Measurements from ENCODE around the gene FAM53A.

FAM53A gene

GRCh38 chr4:1637580-1638271 is 46.4 kb downstream of the FAM53A start:
- no peak for DNase-seq

DNA sequence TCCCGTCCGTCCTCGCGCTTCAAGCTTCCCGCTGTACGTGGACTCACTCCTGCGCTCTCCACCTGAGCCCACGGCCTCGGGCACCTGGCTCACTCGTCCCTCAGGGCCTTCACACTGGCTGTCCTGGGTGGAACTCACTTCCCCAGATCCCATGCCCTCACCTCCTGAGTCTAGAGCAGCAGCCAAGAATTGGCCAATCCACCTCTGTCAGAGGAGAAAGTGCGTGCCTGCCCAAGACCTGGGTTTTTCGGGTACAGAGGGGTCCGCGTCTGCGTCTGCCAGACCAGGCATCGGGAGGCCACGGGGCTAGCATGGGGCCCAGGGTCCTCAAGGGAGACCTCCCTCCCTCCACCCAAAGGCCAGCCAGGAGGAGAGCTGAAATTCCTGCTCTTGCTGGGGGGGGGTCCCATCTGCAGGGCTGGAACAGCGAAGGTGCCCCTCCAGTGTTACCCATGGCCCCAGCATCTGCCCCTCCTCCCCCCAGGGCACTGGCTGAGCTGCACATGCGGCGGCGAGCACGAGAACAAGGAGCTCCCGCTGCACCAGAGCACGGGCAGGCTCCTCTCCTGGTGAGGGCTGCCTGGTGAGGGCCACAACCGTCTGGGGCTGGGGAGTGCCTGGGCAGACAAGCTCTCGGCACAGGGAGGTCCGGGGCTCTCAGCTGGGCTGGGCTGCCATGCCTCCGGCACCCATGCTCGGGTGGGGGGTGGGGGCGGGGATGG is 47.5 kb downstream of the FAM53A start:
- DNase-seq = no peak

DNA sequence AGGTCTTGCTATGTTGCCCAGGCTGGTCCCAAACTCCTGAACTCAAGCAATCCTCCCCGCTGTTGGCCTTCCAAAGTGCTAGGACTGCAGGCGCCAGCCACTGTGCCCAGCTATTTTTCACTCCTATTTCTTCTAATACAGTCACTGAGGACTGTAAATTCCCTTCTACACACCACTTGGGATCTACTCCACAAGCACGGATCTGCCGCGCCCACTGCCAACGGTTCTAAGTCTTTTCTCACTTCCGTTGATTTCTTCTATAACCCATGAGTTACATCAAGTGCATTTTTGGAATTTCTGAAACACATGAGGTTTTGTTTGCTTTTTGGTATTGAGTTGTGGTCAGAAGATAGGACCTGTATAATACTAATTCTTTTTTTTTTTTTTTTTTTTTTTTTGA is 48.6 kb downstream of the FAM53A start:
- DNase-seq = no peak

DNA sequence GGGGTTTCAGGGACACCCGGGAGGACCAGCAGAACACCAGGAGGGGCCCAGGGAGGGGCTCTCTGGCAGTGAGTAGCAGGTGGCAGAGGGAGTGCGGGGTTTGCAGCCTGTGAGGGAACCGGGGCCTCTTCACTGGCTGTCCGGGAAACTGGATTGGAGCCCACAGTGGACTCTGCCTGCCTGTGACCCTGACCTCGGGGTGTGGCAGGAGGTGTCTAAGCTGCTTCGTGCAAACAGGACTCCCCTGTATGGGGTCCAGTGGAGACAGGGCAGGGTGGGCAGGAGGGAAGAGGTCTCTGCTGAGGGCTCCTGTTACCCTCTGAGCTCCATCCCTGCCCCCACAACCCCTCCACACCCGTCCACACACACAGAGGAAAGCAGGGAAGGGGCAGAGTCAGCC is 50.1 kb downstream of the FAM53A start:
- DNase-seq = no peak

GRCh38 chr4:1632109-1633104 is 51.7 kb downstream of the FAM53A start:
- no peak for DNase-seq

DNA sequence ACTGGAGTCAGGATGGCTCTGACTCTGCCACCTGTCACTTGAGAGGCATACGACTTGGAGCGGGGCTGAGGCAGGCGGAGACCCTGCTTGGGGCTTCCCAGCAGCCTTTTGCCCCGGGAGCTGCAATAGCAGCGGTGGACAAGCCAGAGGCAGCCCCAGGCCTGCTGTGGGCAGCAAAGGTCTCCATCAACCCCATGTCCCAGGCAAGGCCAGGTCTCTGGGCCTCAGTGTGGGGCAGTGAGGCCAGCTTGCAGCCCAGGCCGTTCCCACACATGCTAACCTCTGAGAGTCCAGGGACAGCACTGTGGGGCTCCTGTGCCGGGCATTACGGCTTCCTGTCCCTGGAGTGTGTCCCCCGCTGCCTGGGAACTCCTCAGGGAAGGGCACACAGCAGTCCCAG is 53.0 kb downstream of the FAM53A start:
- DNase-seq = no peak

GRCh38 chr4:1630266-1630665 is 53.8 kb downstream of the FAM53A start:
- no peak for DNase-seq

GRCh38 chr4:1629699-1630083 is 54.4 kb downstream of the FAM53A start:
- no peak for DNase-seq

- DNase-seq = peak in 1 of 2 donors; percentile 49
Measured at GRCh38 chr4:1628892-1629698, 55.0 kb downstream of the FAM53A start.

DNA sequence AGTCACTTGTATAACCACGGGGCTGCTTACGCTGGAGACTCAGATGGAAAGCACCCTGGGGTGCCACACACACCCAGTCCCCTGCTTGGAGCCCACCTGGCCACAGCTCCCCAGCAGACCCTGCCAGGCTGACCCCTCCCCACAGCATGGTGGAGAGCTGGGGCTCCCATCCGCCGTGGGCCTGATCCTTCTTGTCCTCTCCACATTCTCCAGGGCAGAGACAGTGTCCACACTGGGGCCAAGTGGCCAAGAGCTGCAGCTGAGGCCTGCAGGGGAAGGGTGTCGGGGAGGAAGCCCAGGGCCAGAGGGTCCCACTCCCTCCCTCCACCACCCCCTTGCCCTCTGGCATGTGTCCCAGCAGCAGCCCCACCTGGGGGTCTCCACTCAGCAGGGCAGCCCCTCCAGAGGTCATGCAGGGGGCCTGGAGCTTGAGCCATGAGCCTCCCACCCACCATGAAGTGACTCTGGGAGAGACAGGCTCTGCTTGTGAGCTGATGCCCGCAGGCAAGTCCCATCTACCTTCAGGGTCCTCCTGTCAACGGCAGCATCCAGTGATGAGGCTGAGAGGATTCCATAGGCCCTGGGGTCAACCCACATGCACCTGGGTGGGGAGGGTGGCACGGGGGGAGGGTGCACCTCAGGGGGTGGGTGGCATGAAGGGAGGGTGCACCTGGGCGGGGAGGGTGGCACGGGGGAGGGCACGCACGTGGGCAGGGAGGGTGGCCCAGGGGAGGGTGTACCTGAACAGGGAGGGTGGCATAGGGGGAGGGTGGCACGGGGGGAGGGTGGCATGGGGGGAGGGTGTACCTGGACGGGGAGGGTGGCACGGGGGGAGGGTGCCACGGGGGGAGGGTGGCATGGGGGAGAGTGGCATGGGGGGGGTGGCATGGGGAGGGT is 56.4 kb downstream of the FAM53A start:
- DNase-seq = no peak

DNA sequence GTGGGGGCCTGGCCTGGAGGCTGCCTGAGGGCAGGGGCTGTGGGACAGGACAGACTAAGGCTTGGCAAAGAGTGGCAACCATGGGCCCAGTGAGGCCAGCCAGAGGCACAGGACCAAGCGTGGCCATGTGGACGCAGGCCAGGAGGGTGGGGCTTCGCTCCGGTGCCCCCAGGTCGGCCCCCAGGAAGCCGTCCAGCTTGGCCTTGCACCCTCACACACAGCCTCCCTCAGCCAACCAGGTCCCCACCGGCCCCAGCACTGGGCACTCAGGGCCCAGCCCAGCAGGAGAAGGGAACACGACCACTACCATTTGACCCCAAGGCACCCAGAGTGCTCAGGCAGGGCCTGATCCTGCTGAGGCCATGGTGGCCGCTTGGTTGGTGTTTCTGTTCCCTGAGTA is 57.2 kb downstream of the FAM53A start:
- no peak for DNase-seq

GRCh38 chr4:1626151-1626550 is 58.0 kb downstream of the FAM53A start:
- DNase-seq = peak in 1 of 2 donors; percentile 27

GRCh38 chr4:1625600-1626138 is 58.4 kb downstream of the FAM53A start:
- DNase-seq = no peak

DNA sequence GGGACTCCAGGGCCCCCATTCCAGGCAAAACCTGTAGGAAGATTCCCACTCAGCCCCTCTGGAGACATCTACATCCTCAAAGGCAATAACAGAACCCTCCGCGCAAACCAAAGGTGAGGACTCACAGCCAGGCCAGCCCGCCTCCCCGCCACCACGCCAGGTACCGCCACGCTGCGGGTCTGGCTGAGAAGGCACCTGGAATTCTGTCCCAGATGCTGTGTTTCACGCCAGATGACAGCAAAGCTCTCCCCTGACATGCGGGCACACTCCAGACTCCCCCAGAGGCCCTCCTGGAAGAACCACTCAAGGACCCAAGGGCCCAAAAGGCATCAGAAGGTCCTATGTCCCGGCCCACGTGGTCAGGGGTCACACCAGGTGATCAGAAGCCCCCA is 59.6 kb downstream of the FAM53A start:
- no peak for DNase-seq

GRCh38 chr4:1623821-1624518 is 60.1 kb downstream of the FAM53A start:
- DNase-seq = no peak

DNA sequence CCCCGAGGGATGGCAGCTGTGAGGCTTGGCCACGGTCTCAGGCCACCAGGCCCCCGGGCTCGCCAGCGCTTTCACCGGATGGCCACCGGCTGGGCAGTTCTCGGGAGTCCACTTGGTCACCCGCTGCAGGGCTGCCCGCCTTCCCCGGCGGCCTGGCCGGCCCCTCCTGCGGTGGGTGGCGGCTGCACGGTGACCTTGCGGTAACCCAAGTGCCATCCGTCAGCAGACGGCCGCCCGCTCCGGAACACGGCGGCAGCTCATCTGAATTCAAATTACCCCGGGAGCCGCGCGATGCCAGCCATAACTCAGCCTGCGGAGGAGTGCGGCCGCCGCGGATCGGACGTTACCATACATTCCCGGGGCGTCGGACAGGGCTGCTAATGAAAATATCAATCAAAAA is 60.7 kb downstream of the FAM53A start:
- no peak for DNase-seq

GRCh38 chr4:1622956-1623355 is 61.2 kb downstream of the FAM53A start:
- no peak for DNase-seq

GRCh38 chr4:1622238-1622637 is 61.9 kb downstream of the FAM53A start:
- DNase-seq = no peak

DNA sequence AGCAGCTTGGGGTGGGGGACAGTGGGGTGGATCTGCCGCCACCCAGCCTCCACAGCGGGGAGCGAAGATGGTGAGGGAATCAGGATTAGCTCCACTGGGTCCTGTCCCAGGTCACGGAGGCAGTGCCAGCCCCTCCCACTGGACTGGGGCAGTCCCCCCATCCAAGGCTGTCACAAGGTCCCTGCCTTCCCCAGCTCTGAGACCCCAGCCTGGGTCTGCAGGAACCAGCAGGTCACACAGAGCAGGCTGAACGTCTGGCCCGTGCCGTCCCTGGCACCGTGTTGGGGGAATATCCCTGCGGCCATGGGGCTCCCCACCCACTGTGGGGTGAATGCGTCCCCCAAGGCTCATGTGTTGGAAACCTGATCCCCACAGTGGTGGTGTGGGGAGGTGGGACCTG is 62.6 kb downstream of the FAM53A start:
- DNase-seq = no peak

GRCh38 chr4:1619151-1619672 is 64.9 kb downstream of the FAM53A start:
- no peak for DNase-seq
